HS-27A (cell line): ENCODE measurements around the gene ABCD1.

Experiments
- DNase-seq: peaks from one replicate; pipeline ENCODE4 v3.0.0-alpha.2; 2012; ENCODE audit warnings: low read depth, missing footprints

ABCD1 gene

GRCh38 chrX:153773741-153774575, 49.3 kb downstream of the ABCD1 start:
- DNase-seq: no peak

- no peak for DNase-seq
These were observed 50.1 kb downstream of the ABCD1 start for GRCh38 chrX:153774576-153775292.

- DNase-seq: no peak
These were observed 50.9 kb downstream of the ABCD1 start for GRCh38 chrX:153775293-153776119.

GRCh38 chrX:153776120-153776599, 51.5 kb downstream of the ABCD1 start:
- no peak for DNase-seq

GRCh38 chrX:153776611-153777045, 52.0 kb downstream of the ABCD1 start:
- DNase-seq: no peak

- no peak for DNase-seq
These were observed 52.8 kb downstream of the ABCD1 start for GRCh38 chrX:153777261-153778090.

- no peak for DNase-seq
These were observed 53.5 kb downstream of the ABCD1 start for GRCh38 chrX:153778181-153778580.

- no peak for DNase-seq
These were observed 54.0 kb downstream of the ABCD1 start for GRCh38 chrX:153778684-153779101.

- no peak for DNase-seq
These were observed 55.4 kb downstream of the ABCD1 start for GRCh38 chrX:153779891-153780677.

- no peak for DNase-seq
These were observed 56.2 kb downstream of the ABCD1 start, which contains the start of gene SRPK3 for GRCh38 chrX:153780678-153781427. SRPK3 (plus strand) TSS chrX:153781041; CDS start chrX:153781087, 46 bp downstream.

- DNase-seq: no peak
These were observed 56.9 kb downstream of the ABCD1 start for GRCh38 chrX:153781428-153782047.

GRCh38 chrX:153782313-153782712, 57.7 kb downstream of the ABCD1 start:
- no peak for DNase-seq

- no peak for DNase-seq
These were observed 58.2 kb downstream of the ABCD1 start for GRCh38 chrX:153782871-153783270.

GRCh38 chrX:153783378-153784013, 58.8 kb downstream of the ABCD1 start:
- DNase-seq: no peak

- no peak for DNase-seq
These were observed 59.8 kb downstream of the ABCD1 start for GRCh38 chrX:153784325-153784967.

- DNase-seq: no peak
These were observed 62.0 kb downstream of the ABCD1 start for GRCh38 chrX:153786669-153787068.

- DNase-seq: no peak
These were observed 65.0 kb downstream of the ABCD1 start for GRCh38 chrX:153789654-153790053.
